ENCODE results near the gene LGALS4. TPM values are rescaled to one million over a fixed set of nuclear protein-coding genes. Genes with fewer than 3 reads are reported as not detected.
"Not testable (repeated sequence)": the region's sequence is repeated elsewhere in the genome, so short reads cannot be mapped to it uniquely, and the experiment has no call there.

Gene LGALS4
- total RNA-seq, 1 donor from 2014 or later = 1.7 TPM

DNA sequence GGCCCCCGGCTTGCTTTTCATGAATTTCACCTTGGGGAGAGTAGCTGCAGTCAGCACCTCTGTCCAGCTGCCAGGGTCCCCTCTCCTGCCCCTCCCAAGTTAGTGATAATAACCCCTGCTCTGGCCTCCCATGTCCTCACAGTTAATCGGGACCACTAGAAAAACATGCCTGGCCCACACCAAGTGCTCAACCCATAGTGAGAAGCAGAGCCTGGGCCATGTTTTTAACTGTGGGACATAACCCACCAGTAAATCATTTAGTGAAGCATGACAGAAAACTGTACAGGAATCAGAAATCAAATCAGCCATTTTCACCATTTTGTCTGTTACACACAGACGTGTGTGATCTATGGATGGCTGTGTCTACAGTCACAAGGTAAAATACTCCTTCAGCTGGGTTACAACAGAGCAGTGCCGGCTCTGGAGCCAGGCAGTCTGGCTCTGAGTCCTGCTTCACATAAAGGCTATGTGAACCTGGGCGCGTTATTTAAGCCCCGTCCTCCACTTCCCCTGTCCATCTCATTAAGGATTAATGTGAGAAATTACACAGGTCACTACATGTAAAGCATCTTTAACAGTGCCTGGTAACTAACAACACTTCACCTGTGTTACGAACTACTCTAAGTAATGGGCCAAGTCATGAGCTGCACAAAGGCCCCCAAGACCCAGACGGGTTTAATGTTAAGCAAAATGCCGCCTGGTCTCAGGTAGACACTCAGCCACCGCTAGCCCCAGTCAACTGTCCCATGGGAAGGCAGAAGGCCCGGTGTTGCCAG is 26.4 kb upstream of the LGALS4 start:
- peak overlapping the region; percentile 16 for H3K4me3 Mint-ChIP-seq

DNA sequence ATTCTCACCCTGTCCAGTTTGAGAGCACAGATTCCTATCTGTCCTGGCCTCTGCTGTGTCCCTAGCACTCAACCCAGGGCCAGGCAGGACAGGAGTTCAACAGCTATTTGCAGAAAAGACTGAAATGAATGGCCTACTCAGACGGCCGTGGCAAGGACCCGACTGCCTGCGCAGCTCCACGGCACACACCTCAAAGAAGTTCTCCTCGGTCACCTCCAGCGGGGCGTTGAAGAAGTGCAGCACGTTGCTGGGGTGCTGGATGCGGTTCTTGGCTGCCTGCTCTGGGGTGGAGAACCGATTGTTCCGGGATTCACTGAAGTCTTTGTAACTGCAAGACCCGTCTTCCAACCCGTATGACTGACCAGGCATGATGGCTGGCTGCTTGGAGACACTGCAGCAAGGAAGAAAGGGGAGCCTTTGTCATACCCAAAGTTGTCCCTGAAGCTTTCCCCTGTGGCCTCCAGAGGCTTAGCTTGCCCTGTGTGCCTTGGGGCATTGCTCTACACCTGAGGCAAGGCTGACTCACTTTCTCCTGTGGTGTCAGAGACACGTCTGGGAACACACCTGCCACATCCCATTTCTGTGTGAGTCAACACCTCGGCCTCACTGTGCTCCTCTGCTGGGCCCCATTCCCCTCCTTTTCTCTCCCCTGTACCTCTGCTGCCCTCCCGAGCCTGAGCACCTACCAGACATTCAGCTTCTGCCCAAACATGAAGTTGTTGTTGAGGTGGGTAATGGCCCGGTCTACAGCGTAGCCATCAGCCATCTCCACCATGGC is 25.7 kb upstream of the LGALS4 start:
- Mint-ChIP-seq H3K9me3 (no peaks in the 10 kb centered on the region), H3K36me3 (ENCODE audit: low read depth) (peaks cover 77% of the 10 kb centered on the region), H3K4me1 (peaks cover 41% of the 10 kb centered on the region), H3K4me3 (peak overlapping the region; percentile 28), H3K27me3 (no peaks in the 10 kb centered on the region), H3K27ac (peak overlapping the region; percentile 85)
- intact Hi-C loops (cut with micrococcal nuclease) = no loop called here
- DNase-seq = no peak

More for the DNA sequence above, 26.4 kb upstream of the LGALS4 start:
- intact Hi-C loops (cut with micrococcal nuclease) = no loop called here
- Mint-ChIP-seq H3K36me3 (ENCODE audit: low read depth) (peaks cover 84% of the 10 kb centered on the region), H3K9me3 (no peaks in the 10 kb centered on the region), H3K4me1 (peaks cover 48% of the 10 kb centered on the region), H3K27ac (peak overlapping the region; percentile 85), H3K27me3 (no peaks in the 10 kb centered on the region)
- DNase-seq = no peak

DNA sequence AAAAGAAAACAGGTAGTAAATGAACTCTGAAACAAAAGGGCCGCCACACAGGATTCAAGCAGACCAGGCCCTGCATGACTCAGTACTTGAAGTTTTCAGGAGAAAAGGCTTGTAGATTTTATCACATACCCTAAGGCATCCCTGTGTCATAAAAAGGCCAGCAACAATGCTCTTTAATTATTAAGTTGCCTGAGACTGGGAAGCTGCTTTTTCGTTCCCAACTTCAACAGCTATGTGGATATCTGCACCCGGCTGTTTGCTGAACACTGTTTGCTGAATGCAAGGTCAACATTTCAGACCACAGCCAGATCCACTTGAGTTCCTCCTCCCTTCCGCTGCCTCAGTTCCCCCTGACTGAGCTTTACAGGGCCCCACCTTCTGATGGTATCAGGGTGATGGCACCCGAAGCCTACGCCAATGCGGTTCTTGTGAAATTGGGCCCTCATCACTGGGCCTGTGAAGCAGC is 24.9 kb upstream of the LGALS4 start:
- Mint-ChIP-seq H3K9me3 (no peaks in the 10 kb centered on the region), H3K4me3 (no peak overlapping the region), H3K4me1 (peaks cover 34% of the 10 kb centered on the region), H3K36me3 (ENCODE audit: low read depth) (peaks cover 69% of the 10 kb centered on the region), H3K27me3 (no peaks in the 10 kb centered on the region), H3K27ac (peak overlapping the region; percentile 48)
- intact Hi-C loops (cut with micrococcal nuclease) = no loop called here
- no peak for DNase-seq

DNA sequence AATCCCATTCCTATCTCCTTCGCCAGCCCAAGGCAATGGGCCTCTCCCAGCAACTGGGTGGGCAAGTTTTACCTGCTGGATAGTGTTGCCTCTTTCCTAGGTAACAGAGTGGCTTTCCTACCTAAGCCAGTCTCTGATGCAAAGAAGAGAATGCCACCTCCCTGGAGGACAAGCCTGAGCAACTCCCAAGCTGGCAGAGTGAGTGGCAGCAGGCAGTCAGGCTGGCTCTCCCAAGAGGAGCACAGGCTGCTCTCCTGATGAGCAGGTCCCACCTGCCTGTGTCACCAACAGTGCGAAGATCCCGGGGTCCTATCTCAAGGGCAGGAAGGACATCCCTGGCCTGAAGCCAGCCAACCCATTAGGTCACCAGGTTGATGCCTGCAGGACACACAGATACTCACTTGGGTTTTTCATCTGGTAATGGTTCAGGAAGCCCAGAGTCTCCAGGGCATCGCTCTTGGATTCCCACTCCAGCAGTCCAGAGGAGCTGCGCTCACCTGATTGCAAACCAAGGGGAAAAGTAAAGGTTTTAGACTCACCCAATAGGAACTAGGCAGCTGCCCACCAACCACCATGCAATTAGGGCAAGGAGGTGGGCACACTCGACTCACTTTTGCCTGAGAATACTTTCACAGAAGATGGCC is 24.4 kb upstream of the LGALS4 start:
- intact Hi-C loops (cut with micrococcal nuclease) = no loop called here
- H3K27ac Mint-ChIP-seq = peak overlapping the region; percentile 48

DNA sequence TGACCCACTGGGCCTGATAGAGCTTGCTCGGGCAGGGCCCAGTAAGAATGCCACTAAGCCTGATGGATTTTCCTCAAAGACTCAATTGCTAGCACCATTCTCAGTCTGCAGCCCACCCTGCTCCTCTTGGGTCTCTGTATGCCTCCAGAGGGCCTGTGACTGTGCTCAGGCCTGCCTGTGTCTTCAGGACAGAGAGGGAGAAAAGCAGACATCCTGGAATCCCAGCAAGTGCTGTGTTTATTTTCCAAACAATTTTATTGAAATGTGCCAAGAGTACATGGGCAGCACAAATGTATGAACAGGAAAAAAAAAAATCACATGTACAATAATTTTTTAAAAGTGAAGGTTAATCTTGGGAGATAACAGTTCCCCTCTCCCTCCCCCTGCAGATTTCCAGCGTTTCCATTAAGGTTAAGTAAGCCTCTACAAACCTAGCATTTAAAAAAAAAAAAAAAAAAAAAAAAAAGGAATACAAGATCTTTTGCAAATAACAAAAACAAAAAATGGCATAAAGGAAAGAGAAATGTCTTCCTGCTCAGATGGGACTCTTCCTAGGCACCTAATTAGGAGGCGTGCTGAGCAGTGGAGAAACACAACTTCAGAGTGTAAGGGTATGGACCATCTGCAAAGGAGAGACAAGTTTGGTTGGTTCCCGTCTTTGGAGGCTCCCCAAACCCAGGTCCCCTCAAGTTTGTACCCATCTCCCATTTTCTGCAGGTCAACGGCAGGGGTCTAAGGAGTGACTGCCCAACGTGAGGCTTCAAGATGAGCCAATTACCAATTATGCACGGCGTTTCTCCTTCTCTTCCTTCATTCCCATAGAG is 23.6 kb upstream of the LGALS4 start:
- DNase-seq = no peak
- H3K9me3 Mint-ChIP-seq = no peaks in the 10 kb centered on the region
- no peaks in the 10 kb centered on the region for H3K27me3 Mint-ChIP-seq
- H3K4me3 Mint-ChIP-seq = no peak overlapping the region
- H3K36me3 Mint-ChIP-seq (ENCODE audit: low read depth) = peaks cover 57% of the 10 kb centered on the region
- intact Hi-C loops (cut with micrococcal nuclease) = no loop called here
- peak overlapping the region; percentile 48 for H3K27ac Mint-ChIP-seq
- peaks cover 29% of the 10 kb centered on the region for H3K4me1 Mint-ChIP-seq

More for the DNA sequence above, 24.4 kb upstream of the LGALS4 start:
- Mint-ChIP-seq H3K4me1 (peaks cover 29% of the 10 kb centered on the region), H3K27me3 (no peaks in the 10 kb centered on the region), H3K9me3 (no peaks in the 10 kb centered on the region), H3K4me3 (no peak overlapping the region), H3K36me3 (ENCODE audit: low read depth) (peaks cover 64% of the 10 kb centered on the region)
- DNase-seq = no peak

DNA sequence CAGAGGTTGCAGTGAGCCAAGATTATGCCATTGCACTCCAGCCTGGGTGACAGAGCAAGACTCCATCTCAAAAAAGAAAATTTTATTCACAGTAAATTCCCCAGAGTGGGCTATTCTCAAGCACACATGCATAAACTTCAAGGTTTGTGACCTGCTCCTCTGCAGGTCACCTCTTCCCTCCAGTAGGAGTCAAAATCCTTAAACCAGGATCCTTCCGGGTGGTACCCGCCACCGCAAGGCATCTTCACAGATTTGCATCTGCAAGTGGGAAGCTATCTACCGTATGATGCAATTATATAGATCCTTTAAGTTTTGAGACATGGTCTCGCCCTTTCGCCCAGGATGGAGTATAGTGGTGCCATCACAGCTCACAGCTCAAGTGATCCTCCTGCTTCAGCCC is 21.8 kb upstream of the LGALS4 start:
- no peaks in the 10 kb centered on the region for H3K27me3 Mint-ChIP-seq
- intact Hi-C loops (cut with micrococcal nuclease) = loop anchor here (5.0 kb wide), 2 partner anchors 43 to 102 kb away; partner anchors contain the start of gene RINL
- no peak for DNase-seq
- peaks cover 48% of the 10 kb centered on the region for H3K36me3 Mint-ChIP-seq (ENCODE audit: low read depth)
- H3K4me1 Mint-ChIP-seq = peaks cover 31% of the 10 kb centered on the region
- no peak overlapping the region for H3K4me3 Mint-ChIP-seq
- H3K27ac Mint-ChIP-seq = peak overlapping the region; percentile 51
- no peaks in the 10 kb centered on the region for H3K9me3 Mint-ChIP-seq

DNA sequence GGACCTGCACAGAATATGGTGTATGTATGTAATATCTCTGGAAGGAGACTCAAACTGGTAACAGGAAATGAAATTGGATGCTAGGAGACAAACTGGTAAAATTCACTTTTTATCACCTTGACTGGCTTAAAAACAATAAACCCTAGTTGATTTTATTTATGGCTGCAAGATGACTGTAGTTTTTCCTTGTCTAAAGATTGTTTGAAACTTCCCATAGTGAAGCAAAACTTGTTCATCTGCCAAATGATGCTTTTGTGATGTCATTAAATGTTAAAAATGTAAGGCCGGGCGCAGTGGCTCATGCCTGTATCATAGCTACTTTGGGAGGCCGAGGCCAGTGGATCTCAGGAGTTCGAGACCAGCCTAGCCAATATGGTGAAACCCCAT is 21.4 kb upstream of the LGALS4 start:
- H3K27me3 Mint-ChIP-seq = no peaks in the 10 kb centered on the region
- H3K4me3 Mint-ChIP-seq = no peak overlapping the region
- peaks cover 27% of the 10 kb centered on the region for H3K4me1 Mint-ChIP-seq
- DNase-seq = no peak
- H3K36me3 Mint-ChIP-seq (ENCODE audit: low read depth) = peaks cover 45% of the 10 kb centered on the region
- no peaks in the 10 kb centered on the region for H3K9me3 Mint-ChIP-seq
- H3K27ac Mint-ChIP-seq = peak overlapping the region; percentile 53
- intact Hi-C loops (cut with micrococcal nuclease) = loop anchor here (5.0 kb wide), 2 partner anchors 43 to 102 kb away; partner anchors contain the start of gene RINL

DNA sequence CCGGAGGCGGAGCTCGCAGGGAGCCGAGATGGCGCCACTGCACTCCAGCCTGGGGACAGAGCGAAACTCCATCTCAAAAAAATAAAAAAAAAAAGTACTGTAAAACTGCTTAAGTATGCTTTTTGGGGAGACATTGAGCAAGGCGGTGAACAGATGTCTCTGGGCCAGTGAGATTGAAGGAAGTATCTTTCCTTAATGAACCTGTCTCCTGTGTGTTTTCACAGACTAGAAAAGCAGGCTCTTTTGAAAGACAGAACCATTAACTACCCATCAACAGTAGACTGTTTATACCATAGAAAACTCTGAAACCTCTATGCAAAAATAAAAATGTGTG is 20.3 kb upstream of the LGALS4 start:
- H3K4me1 Mint-ChIP-seq = peaks cover 19% of the 10 kb centered on the region
- no peak overlapping the region for H3K4me3 Mint-ChIP-seq
- intact Hi-C loops (cut with micrococcal nuclease) = loop anchor here (5.0 kb wide), 2 partner anchors 44 to 101 kb away; partner anchors contain the start of gene RINL
- DNase-seq = no peak
- peaks cover 39% of the 10 kb centered on the region for H3K36me3 Mint-ChIP-seq (ENCODE audit: low read depth)
- H3K27ac Mint-ChIP-seq = peak overlapping the region; percentile 48
- no peaks in the 10 kb centered on the region for H3K27me3 Mint-ChIP-seq
- H3K9me3 Mint-ChIP-seq = no peaks in the 10 kb centered on the region

DNA sequence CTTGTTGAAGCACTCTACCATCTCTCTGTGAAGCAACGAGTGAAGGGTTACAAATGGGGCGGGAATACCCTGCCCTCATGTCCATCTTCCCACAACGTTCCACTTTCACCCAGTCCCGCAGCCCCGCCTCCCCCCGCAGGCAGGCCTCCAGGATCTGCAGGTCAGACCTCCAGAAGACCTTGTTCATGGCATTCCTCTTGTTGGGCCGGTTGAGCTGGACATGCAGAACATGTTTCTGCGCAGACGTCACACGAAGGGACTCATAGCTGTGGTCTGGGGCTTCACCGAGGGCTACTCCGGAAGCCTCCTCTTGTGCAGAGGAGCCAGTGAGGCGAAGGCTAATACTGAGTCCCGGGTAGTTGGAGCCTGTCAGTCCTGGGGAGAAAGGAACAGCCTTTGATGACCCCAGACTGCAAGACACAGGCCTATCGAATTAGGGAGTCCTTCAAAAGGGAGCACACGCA is 18.4 kb upstream of the LGALS4 start:
- no peaks in the 10 kb centered on the region for H3K27me3 Mint-ChIP-seq
- DNase-seq = peak; percentile 81
- peaks cover 37% of the 10 kb centered on the region for H3K36me3 Mint-ChIP-seq (ENCODE audit: low read depth)
- intact Hi-C loops (cut with micrococcal nuclease) = loop anchor here (1.0 to 5.0 kb wide), 5 partner anchors 11 to 99 kb away; partner anchors contain the start of genes MRPS12, RINL and SARS2
- no peaks in the 10 kb centered on the region for H3K9me3 Mint-ChIP-seq
- H3K27ac Mint-ChIP-seq = peak overlapping the region; percentile 93
- H3K4me3 Mint-ChIP-seq = peak overlapping the region; percentile 99
- H3K4me1 Mint-ChIP-seq = peaks cover 20% of the 10 kb centered on the region

DNA sequence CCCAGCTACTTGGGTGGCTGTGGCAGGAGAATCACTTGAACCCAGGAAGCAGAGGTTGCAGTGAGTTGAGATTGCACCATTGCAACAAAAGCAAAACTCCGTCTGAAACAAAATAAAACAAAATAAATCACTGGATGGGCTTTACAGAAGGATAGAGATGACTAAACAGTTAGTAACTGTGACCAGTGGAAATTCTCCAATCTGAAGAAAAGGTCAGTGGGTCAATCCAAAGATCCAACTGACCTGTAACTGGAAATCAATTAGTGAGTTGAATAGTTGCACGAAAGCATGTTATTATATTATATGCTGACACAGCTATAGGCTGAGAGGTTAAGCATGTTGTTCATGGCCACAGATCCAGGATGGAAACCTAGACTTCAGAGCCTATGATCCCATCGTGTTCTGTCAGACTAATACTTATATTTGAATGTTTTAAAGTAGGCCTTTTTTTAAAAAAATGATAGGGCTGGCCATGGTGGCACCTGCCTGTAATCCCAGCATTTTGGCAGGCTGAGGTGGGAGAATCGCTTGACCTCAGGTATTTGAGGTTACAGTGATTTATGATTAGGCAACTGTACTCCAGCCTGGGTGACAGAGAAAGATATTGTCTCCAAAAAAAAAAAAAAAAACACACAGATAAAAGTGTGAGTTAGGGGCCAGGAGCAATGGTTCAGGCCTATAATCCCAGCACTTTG is 17.4 kb upstream of the LGALS4 start:
- peaks cover 30% of the 10 kb centered on the region for H3K36me3 Mint-ChIP-seq (ENCODE audit: low read depth)
- peaks cover 20% of the 10 kb centered on the region for H3K4me1 Mint-ChIP-seq
- intact Hi-C loops (cut with micrococcal nuclease) = loop anchor here (5.0 kb wide), 2 partner anchors 47 to 98 kb away; partner anchors contain the start of gene RINL

DNA sequence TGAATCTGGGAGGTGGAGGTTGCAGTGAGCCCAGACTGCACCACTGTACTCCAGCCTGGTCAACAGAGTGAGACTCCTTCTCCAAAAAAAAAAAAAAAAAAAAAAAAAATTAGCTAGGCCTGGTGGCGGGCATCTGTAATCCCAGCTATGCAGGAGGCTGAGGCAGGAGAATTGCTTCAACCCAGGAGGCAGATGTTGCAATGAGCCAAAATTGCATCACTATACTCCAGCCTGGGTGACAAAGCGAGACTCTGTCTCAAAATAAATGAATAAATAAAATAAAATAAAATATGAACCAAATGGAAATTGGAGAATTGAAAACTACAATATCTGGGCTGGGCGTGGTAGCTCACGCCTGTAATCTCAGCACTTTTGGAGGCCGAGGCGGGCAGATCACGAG is 16.5 kb upstream of the LGALS4 start:
- peaks cover 35% of the 10 kb centered on the region for H3K36me3 Mint-ChIP-seq (ENCODE audit: low read depth)
- DNase-seq; H3K4me3 Mint-ChIP-seq; H3K9me3 Mint-ChIP-seq; intact Hi-C loops (cut with micrococcal nuclease); H3K27ac Mint-ChIP-seq; H3K27me3 Mint-ChIP-seq: not testable (repeated sequence)
- H3K4me1 Mint-ChIP-seq = peaks cover 20% of the 10 kb centered on the region

More for the DNA sequence above, 17.4 kb upstream of the LGALS4 start:
- Mint-ChIP-seq H3K9me3 (no peaks in the 10 kb centered on the region), H3K27ac (peak overlapping the region; percentile 8), H3K27me3 (no peaks in the 10 kb centered on the region), H3K4me3 (peak overlapping the region; percentile 99)
- DNase-seq = no peak

DNA sequence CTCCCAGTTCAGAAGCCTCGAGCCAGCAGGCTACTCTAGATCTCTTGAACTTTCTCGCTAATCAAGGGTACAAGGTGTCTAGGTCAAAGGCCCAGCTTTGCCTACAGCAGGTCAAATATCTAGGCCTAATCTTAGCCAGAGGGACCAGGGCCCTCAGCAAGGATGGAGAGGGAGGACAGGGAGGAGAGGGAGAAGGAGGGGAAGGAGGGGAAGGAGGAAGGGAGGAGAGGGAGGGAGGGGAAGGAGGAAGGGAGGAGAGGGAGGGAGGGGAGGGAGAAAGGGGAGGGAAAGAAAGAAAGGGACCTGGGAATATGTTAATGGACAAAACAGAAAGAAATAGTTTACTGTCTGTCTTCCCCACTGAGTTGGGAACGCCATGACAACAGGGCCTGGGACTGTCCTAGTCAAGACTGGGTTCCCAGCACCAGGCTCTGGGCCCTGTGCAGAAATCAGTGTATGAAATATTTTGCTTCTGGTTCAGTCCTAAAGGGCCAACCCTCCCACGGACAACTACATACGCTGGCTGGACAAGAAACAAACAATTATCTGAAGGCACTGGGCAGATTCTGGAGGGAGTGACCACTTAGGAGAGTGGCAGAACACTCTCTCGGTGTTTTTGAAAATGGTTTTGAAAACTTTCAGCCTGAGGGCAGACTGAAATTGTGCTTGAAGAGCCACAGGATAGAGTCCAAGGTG is 14.3 kb upstream of the LGALS4 start:
- Mint-ChIP-seq H3K27ac (no peak overlapping the region), H3K9me3 (no peaks in the 10 kb centered on the region), H3K27me3 (no peaks in the 10 kb centered on the region), H3K4me3 (no peak overlapping the region), H3K36me3 (ENCODE audit: low read depth) (peaks cover 56% of the 10 kb centered on the region), H3K4me1 (peaks cover 18% of the 10 kb centered on the region)
- intact Hi-C loops (cut with micrococcal nuclease) = no loop called here
- no peak for DNase-seq
